Erythroblast (primary cell): Measurements from ENCODE around the gene CYP27B1.

Experiments
- GATA1 ChIP-seq: IDR thresholded peaks from 2 replicates; pipeline ENCODE4 v1.6.1; 2011; ENCODE audit warnings: low read depth, mild to moderate bottlenecking, control low read depth, low read length, moderate library complexity
- POLR2A ChIP-seq: IDR thresholded peaks from 2 replicates; pipeline ENCODE4 v1.6.1; 2011; ENCODE audit warnings: mild to moderate bottlenecking, low read length

DNA sequence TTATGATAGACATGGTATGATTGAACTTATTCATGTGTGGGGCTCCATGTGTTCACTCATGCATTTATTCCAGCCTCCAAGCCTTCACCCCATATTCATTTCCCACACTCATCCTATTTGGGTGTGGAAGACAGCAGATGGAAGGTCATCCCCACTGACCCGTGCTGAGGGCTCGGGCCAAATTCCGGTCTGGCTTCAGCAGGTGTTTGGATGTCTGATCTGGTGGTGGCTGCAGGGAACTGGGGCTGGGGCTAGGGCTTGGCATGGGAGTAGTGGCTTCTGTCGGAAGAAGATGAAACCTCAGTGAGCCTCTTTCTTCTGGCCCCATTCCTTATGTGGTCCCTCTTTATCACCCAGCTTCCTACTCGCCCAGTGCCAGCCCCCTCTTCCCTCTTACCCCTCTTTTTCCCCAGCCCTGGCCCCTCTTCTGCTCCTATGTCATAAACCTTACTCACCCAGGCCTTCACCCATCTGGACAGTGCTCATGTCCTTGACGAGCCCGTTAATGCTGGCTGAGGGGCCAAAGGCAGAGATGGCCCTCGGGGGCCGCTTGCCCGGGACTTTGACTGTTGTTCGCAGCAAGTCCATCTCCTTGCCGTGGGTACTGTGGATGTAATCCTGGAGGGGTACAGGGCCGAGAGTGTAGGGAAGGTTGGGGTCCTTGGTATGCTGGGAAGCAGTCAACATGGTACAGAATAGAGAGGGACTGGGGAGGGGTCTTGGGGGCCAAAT, 36.4 kb downstream of the CYP27B1 start:
- TF ChIP-seq POLR2A (no peak), GATA1 (no peak)
